OCI-LY7 (cell line): ENCODE data around the gene HOXD4. TPM values are rescaled to one million over a fixed set of nuclear protein-coding genes. Genes with fewer than 3 reads are reported as not detected.

Experiments used
- BruUV-seq: library from RNA; stranded (reverse); fragments of 400-500 nt; replicated peaks from 2 replicates; lab custom pipeline; 2021; lab: Mats Ljungman, UMichigan
- CTCF ChIA-PET: fragments of 300-600 bp; sonication (Branson Sonifier 250); formaldehyde crosslinking; loops from one replicate; lab custom pipeline; 2022; ENCODE audit warnings: antibody characterized with exemption; ENCODE audit not compliant: unreplicated experiment; lab: Charles Lee
- POLR2A ChIA-PET: fragments of 300-600 bp; sonication (Branson Sonifier 250); formaldehyde crosslinking; loops from one replicate; lab custom pipeline; 2022; ENCODE audit warnings: antibody characterized with exemption; lab: Charles Lee
- DNase-seq: peaks from one replicate; pipeline ENCODE4 v3.0.0-alpha.2; 2015; ENCODE audit warnings: low spot score
- H2AFZ ChIP-seq: fragments of 200-600 bp; sonication (generic), shearing (Covaris generic); 2 replicates; pipeline ENCODE4 v1.6.1; 2014; ENCODE audit warnings: mild to moderate bottlenecking, antibody characterized with exemption, low read length, moderate library complexity
- H3K27ac ChIP-seq: fragments of 200-600 bp; sonication (generic); 2 replicates; pipeline ENCODE4 v1.5.1; 2014; ENCODE audit warnings: mixed run types, low read depth, mild to moderate bottlenecking, moderate library complexity, low read length, inconsistent platforms; ENCODE audit not compliant: poor library complexity, severe bottlenecking
- H3K36me3 ChIP-seq: fragments of 200-600 bp; sonication (generic); 2 replicates; pipeline ENCODE4 v1.6.1; 2014; ENCODE audit warnings: mild to moderate bottlenecking, antibody characterized with exemption, low read length, moderate library complexity, mixed read lengths; ENCODE audit not compliant: insufficient read depth
- H3K4me1 ChIP-seq: fragments of 200-600 bp; sonication (generic); 2 replicates; pipeline ENCODE4 v1.5.1; 2014; ENCODE audit warnings: mild to moderate bottlenecking, low read length; ENCODE audit not compliant: insufficient read depth, poor library complexity, severe bottlenecking
- H3K4me2 ChIP-seq: fragments of 200-600 bp; sonication (generic); 2 replicates; pipeline ENCODE4 v1.6.1; 2014; ENCODE audit warnings: mild to moderate bottlenecking, low read length
- H3K4me3 ChIP-seq: fragments of 200-600 bp; sonication (generic); 2 replicates; pipeline ENCODE4 v1.5.1; 2014; ENCODE audit warnings: mild to moderate bottlenecking, low read depth, low read length; ENCODE audit not compliant: poor library complexity, severe bottlenecking
- H3K79me2 ChIP-seq: fragments of 200-600 bp; sonication (generic); 2 replicates; pipeline ENCODE4 v1.6.1; 2016; ENCODE audit warnings: low read depth, mild to moderate bottlenecking, low read length, moderate library complexity, mixed read lengths; ENCODE audit not compliant: insufficient read depth
- H3K9me2 ChIP-seq: fragments of 200-600 bp; sonication (generic); 2 replicates; pipeline ENCODE4 v1.6.1; 2016; ENCODE audit warnings: mild to moderate bottlenecking, low read length, mixed read lengths; ENCODE audit not compliant: insufficient read depth
- H3K9me3 ChIP-seq: fragments of 200-600 bp; sonication (generic); 2 replicates; pipeline ENCODE4 v1.6.1; 2014; ENCODE audit warnings: mild to moderate bottlenecking, mixed run types, low read length, mixed read lengths
- H4K20me1 ChIP-seq: fragments of 200-600 bp; sonication (generic); 2 replicates; pipeline ENCODE4 v1.6.1; 2014; ENCODE audit warnings: mild to moderate bottlenecking, antibody characterized with exemption, low read length, moderate library complexity, mixed read lengths; ENCODE audit not compliant: insufficient read depth
- CTCF ChIP-seq: fragments of 200-600 bp; sonication (generic); conservative IDR thresholded peaks from 2 replicates; pipeline ENCODE4 v1.5.1; 2014; ENCODE audit warnings: mild to moderate bottlenecking, antibody characterized with exemption, low read length, moderate library complexity, mixed read lengths
- EZH2phosphoT487 ChIP-seq: fragments of 200-600 bp; sonication (generic); IDR thresholded peaks from 2 replicates; pipeline ENCODE4 v1.6.1; 2018; ENCODE audit warnings: low read depth, borderline replicate concordance, mild to moderate bottlenecking, mixed run types, antibody characterized with exemption, low read length, moderate library complexity, mixed read lengths
- intact Hi-C: fragments of 100-400 bp; cut with micrococcal nuclease; formaldehyde crosslinking; loops from one replicate; pipeline ENCODE4 v1.10.0; 2022; ENCODE audit not compliant: unreplicated experiment
- total RNA-seq, 2 experiments: library from RNA; depleted of rRNA in 1 of 2; stranded (reverse); fragments of >200 nt in 1 of 2; shearing (Covaris generic) in 1 of 2; gene quantifications; 2 replicates each; pipeline ENCODE4 v1.2.3, GENCODE V29; 2014 to 2022

The HOXD4 gene
- total RNA-seq, 2 experiments from 2014 or later = not detected

- Histone ChIP-seq H3K9me3 (no peaks in the 10 kb centered on the region), H3K79me2 (no peaks in the 10 kb centered on the region), H3K27ac (no peak overlapping the region), H2AFZ (no peak overlapping the region), H3K36me3 (no peaks in the 10 kb centered on the region), H3K4me1 (no peaks in the 10 kb centered on the region), H3K4me3 (no peak overlapping the region), H4K20me1 (no peaks in the 10 kb centered on the region), H3K4me2 (no peak overlapping the region), H3K9me2 (no peaks in the 10 kb centered on the region)
- POLR2A ChIA-PET = interaction anchor here (0.6 kb wide), 3 partner anchors 129 to 803 kb away, joined by 3 read pairs; no protein-coding TSS in a partner anchor
- intact Hi-C loops = no loop called here
- DNase-seq = no peak
- BruUV-seq = no TSS peak
- no peak for TF ChIP-seq CTCF
- no peak for TF ChIP-seq EZH2phosphoT487
- CTCF ChIA-PET = no interaction called here
These were observed 40.7 kb upstream of the HOXD4 start for GRCh38 chr2:176110415-176111308.

- H3K9me2 ChIP-seq = no peaks in the 10 kb centered on the region
- ChIA-PET CTCF (no interaction called here), POLR2A (interaction anchor here (0.6 kb wide), 1 partner anchor 128 kb away, joined by 3 read pairs; no protein-coding TSS in a partner anchor)
- H3K79me2 ChIP-seq = no peaks in the 10 kb centered on the region
- TF ChIP-seq CTCF = peak; percentile 79
- TF ChIP-seq EZH2phosphoT487 = no peak
- no peak overlapping the region for H3K27ac ChIP-seq
- no peaks in the 10 kb centered on the region for H3K4me1 ChIP-seq
- no peak overlapping the region for H3K4me2 ChIP-seq
- H4K20me1 ChIP-seq = no peaks in the 10 kb centered on the region
- no TSS peak for BruUV-seq
- no peaks in the 10 kb centered on the region for H3K36me3 ChIP-seq
- H2AFZ ChIP-seq = no peak overlapping the region
- H3K9me3 ChIP-seq = no peaks in the 10 kb centered on the region
- DNase-seq = peak; percentile 36
- no peak overlapping the region for H3K4me3 ChIP-seq
- intact Hi-C loops = no loop called here
These were observed 40.1 kb upstream of the HOXD4 start for GRCh38 chr2:176111309-176111663.

GRCh38 chr2:176111846-176112374 is 39.4 kb upstream of the HOXD4 start:
- POLR2A ChIA-PET = no interaction called here
- H3K9me2 ChIP-seq = no peaks in the 10 kb centered on the region
- no peak for DNase-seq
- no peaks in the 10 kb centered on the region for H3K79me2 ChIP-seq
- H3K4me1 ChIP-seq = no peaks in the 10 kb centered on the region
- H3K36me3 ChIP-seq = no peaks in the 10 kb centered on the region
- H3K27ac ChIP-seq = no peak overlapping the region
- H3K9me3 ChIP-seq = no peaks in the 10 kb centered on the region
- no peak overlapping the region for H3K4me2 ChIP-seq
- CTCF ChIA-PET = no interaction called here
- intact Hi-C loops = no loop called here
- no peaks in the 10 kb centered on the region for H4K20me1 ChIP-seq
- no TSS peak for BruUV-seq
- H3K4me3 ChIP-seq = no peak overlapping the region
- no peak overlapping the region for H2AFZ ChIP-seq
- TF ChIP-seq CTCF (no peak), EZH2phosphoT487 (no peak)
